Nephron (organoid): ENCODE measurements around the gene GRM2.
A peak's percentile ranks its signal among the peaks of the same experiment; 100 is the strongest.

ENCODE experiments used
- H3K27ac Mint-ChIP-seq, 3 experiments: 2 replicates each; pipeline ENCODE4 v1.8.0; 2020; ENCODE audit warnings: mixed read lengths in 3 of 3, mild to moderate bottlenecking in 2 of 3, moderate library complexity in 1 of 3
- H3K27me3 Mint-ChIP-seq: 2 replicates; pipeline ENCODE4 v1.8.0; 2021; ENCODE audit warnings: low read depth, mild to moderate bottlenecking, moderate library complexity, mixed read lengths
- H3K36me3 Mint-ChIP-seq: 2 replicates; pipeline ENCODE4 v1.8.0; 2020; ENCODE audit warnings: low read depth, mixed read lengths
- H3K4me1 Mint-ChIP-seq: 2 replicates; pipeline ENCODE4 v1.8.0; 2020; ENCODE audit warnings: mixed read lengths
- H3K4me3 Mint-ChIP-seq, 3 experiments: 2 replicates each; pipeline ENCODE4 v1.8.0; 2020; ENCODE audit warnings: mild to moderate bottlenecking in 3 of 3, mixed read lengths in 3 of 3, moderate library complexity in 2 of 3
- H3K9me3 Mint-ChIP-seq: 2 replicates; pipeline ENCODE4 v1.8.0; 2020; ENCODE audit warnings: mixed read lengths
- CTCF ChIP-seq, 3 experiments: fragments of 200-600 bp; sonication (generic); IDR thresholded peaks; one replicate each; pipeline ENCODE4 v1.5.0; 2021; ENCODE audit warnings: antibody characterized with exemption in 3 of 3; ENCODE audit not compliant: unreplicated experiment in 3 of 3

The GRM2 gene

DNA sequence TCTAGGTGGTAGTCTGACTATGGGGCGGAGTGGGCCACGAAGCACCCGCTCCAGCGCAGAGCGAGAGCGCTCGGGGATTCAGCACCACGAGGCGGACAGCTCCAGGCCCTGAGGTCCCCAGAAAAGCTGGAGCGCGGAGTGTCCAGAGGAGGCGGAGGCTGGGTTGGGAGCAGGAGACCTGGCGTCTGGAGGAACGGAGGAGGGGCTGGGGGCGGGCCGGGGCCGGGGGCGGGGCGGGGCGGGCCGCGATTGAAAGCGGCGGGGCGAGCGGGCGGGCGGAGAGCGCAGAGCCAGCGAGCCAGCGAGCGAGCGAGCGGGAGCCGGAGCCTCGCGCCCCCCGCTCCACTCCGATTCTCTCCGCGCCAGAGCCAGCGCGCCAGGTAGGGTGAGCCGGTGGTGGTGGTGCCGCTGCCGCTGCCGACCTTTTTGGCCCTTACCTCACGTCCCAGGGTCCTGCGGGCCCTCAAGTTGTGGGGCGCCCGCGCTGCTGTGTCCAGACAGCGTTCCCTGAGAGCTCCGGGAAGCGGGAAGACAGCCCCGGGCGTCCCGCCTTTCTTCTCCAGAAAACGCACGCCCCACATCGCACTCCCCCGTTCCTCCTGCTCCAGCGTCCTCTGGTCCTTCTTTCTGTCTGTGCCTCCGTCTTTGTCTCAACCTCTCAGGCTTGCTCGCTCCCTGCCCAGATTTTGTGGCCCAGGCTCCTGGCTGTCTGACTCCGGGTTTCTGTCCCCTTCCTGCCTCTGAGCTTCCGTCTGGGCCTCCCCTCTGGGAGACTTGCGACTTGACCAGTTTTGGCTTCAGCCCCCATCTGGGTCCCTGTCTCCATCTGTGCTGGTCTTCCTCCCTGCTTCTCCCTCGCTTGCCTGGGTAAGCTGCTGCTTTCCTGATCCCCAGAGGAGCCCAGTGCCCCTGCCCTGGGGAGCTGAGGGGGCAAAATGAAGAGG, at the start of gene GRM2:
Gene GRM2 (plus strand): TSS at position 281 of the 944 bp plus-strand sequence. CDS start 1,916 bp downstream, outside the sequence.
- Mint-ChIP-seq H3K4me1 (peaks cover 4% of the 10 kb centered on the region), H3K36me3 (no peaks in the 10 kb centered on the region), H3K27me3 (peaks cover 39% of the 10 kb centered on the region), H3K27ac (no peak within 1 kb of the TSS), H3K4me3 (peak within 1 kb of the TSS; percentile 80 to 85 (median 84)), H3K9me3 (no peaks in the 10 kb centered on the region)
- peak in 1 of 3 experiments; percentile 5 for TF ChIP-seq CTCF (IDR thresholded peaks at IDR 0.05; ENCODE audit: unreplicated experiment in 3 of 3)

- Mint-ChIP-seq H3K4me1 (no peaks in the 10 kb centered on the region), H3K36me3 (peaks cover 71% of the 10 kb centered on the region), H3K9me3 (peaks cover 3% of the 10 kb centered on the region), H3K27ac (no peak overlapping the region), H3K27me3 (no peaks in the 10 kb centered on the region), H3K4me3 (no peak overlapping the region)
- no peak for TF ChIP-seq CTCF (IDR thresholded peaks at IDR 0.05; ENCODE audit: unreplicated experiment in 3 of 3)
Measured at GRCh38 chr3:51657234-51657633, 49.6 kb upstream of the GRM2 start.

- Mint-ChIP-seq H3K4me1 (no peaks in the 10 kb centered on the region), H3K4me3 (no peak overlapping the region), H3K27ac (no peak overlapping the region), H3K9me3 (no peaks in the 10 kb centered on the region), H3K36me3 (peaks cover 70% of the 10 kb centered on the region), H3K27me3 (no peaks in the 10 kb centered on the region)
- no peak for TF ChIP-seq CTCF (IDR thresholded peaks at IDR 0.05; ENCODE audit: unreplicated experiment in 3 of 3)
Measured at GRCh38 chr3:51659942-51660341, 46.9 kb upstream of the GRM2 start.

DNA sequence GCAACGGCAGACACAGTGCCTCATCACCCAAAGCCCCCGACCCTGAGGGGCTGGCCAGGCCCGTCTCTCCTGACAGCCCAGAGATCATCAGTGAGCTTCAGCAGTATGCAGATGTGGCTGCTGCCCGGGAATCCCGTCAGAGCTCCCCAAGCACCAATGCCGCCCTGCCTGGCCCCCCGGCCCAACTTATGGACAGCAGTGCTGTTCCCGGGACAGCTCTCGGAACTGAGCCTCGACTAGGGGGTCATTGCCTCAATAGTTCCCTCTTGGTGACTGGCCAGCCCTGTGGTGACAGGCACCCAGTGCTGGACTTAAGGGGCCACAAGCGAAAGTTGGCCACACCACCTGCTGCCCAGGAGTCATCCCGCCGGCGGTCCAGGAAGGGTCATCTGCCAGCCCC, 44.4 kb upstream of the GRM2 start:
- Mint-ChIP-seq H3K27me3 (peaks cover 3% of the 10 kb centered on the region), H3K27ac (no peak overlapping the region), H3K4me3 (no peak overlapping the region), H3K4me1 (no peaks in the 10 kb centered on the region), H3K36me3 (peaks cover 54% of the 10 kb centered on the region), H3K9me3 (no peaks in the 10 kb centered on the region)
- no peak for TF ChIP-seq CTCF (IDR thresholded peaks at IDR 0.05; ENCODE audit: unreplicated experiment in 3 of 3)

DNA sequence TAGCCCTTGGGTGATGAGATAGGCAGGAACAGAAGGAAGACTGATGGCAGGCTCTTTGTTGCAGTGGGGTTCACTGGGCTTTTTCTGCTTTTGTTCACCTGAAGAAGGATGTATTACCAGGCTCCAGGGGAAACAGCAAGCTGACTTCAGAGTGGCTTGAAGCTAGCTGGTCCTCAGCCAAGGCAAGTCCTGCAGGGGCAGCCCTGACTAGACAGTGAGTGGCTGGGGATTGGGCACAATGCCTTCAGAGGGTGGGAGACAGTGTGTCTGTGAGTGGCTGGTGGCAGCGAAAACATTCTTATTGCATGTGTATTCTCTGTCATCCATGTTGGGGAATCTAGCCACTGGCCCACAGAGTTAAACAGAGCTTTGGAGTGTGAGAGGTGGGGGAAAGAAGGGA, 38.1 kb upstream of the GRM2 start:
- Mint-ChIP-seq H3K4me1 (peaks cover 19% of the 10 kb centered on the region), H3K36me3 (peaks cover under 1% of the 10 kb centered on the region), H3K4me3 (peak overlapping the region; percentile 37 to 86 (median 81)), H3K27ac (no peak overlapping the region), H3K27me3 (peaks cover 3% of the 10 kb centered on the region), H3K9me3 (no peaks in the 10 kb centered on the region)
- TF ChIP-seq CTCF (IDR thresholded peaks at IDR 0.05; ENCODE audit: unreplicated experiment in 3 of 3): no peak
